Caki2 (cell line): ENCODE measurements around the gene ANKRD24. TPM values are rescaled to one million over a fixed set of nuclear protein-coding genes. Genes with fewer than 3 reads are reported as not detected.
"Not testable (repeated sequence)": the region's sequence is repeated elsewhere in the genome, so short reads cannot be mapped to it uniquely, and the experiment has no call there.

Experiments used
- DNase-seq: peaks from one replicate; pipeline ENCODE4 v3.0.0-alpha.2; 2015; ENCODE audit warnings: low read depth
- in situ Hi-C: cut with HindIII; loops from 2 replicates; pipeline ENCODE4 v1.10.0; 2016; ENCODE audit warnings: low sequenced_read_pairs, low pct_unique_long_range_greater_than_20kb, mixed read lengths
- total RNA-seq: library from RNA; depleted of rRNA; stranded (reverse); fragments of >200 nt; shearing (Covaris generic); gene quantifications from 2 replicates; pipeline ENCODE4 v1.2.3, GENCODE V29; 2014; ENCODE audit warnings: low replicate concordance; rRNA removed

ANKRD24 gene
- total RNA-seq, result 0.64 and 1.9 TPM in 2 replicates

GRCh38 chr19:4182084-4182810, at the start of gene ANKRD24, which contains the start of gene SIRT6:
Gene ANKRD24, plus strand, starts transcription at chr19:4182689. Its CDS starts 3,737 bp downstream, at chr19:4186426.
Gene SIRT6, minus strand, starts transcription at chr19:4182563. Its CDS starts 24 bp downstream, at chr19:4182539.
- in situ Hi-C loops, result no loop called here

GRCh38 chr19:4134351-4134750, 48.1 kb upstream of the ANKRD24 start:
- in situ Hi-C loops, result no loop called here

More at GRCh38 chr19:4182084-4182810, at the start of gene ANKRD24, which contains the start of gene SIRT6:
- DNase-seq, result peak; percentile 93

GRCh38 chr19:4135386-4135785, 47.1 kb upstream of the ANKRD24 start:
- in situ Hi-C loops, DNase-seq: not testable (repeated sequence)

More at GRCh38 chr19:4134351-4134750, 48.1 kb upstream of the ANKRD24 start:
- DNase-seq, result no peak

- no peak for DNase-seq
- in situ Hi-C loops, result no loop called here
These were observed 45.8 kb upstream of the ANKRD24 start for GRCh38 chr19:4136680-4137088.

GRCh38 chr19:4138445-4138844, 44.0 kb upstream of the ANKRD24 start:
- in situ Hi-C loops, result no loop called here
- DNase-seq, result no peak

- in situ Hi-C loops, result no loop called here
- peak; percentile 30 for DNase-seq
These were observed 42.8 kb upstream of the ANKRD24 start for GRCh38 chr19:4139614-4140236.

- in situ Hi-C loops, result no loop called here
- DNase-seq, result peak; percentile 68
These were observed 42.2 kb upstream of the ANKRD24 start for GRCh38 chr19:4140237-4140711.

GRCh38 chr19:4142916-4143315, 39.6 kb upstream of the ANKRD24 start:
- DNase-seq, in situ Hi-C loops: not testable (repeated sequence)

- in situ Hi-C loops, result no loop called here
- peak; percentile 84 for DNase-seq
These were observed 37.7 kb upstream of the ANKRD24 start for GRCh38 chr19:4144666-4145249.

GRCh38 chr19:4149518-4150288, 32.8 kb upstream of the ANKRD24 start:
- in situ Hi-C loops, result no loop called here
- no peak for DNase-seq

- in situ Hi-C loops, result no loop called here
These were observed 30.9 kb upstream of the ANKRD24 start for GRCh38 chr19:4151623-4152022.

GRCh38 chr19:4152241-4152998, 30.1 kb upstream of the ANKRD24 start:
- in situ Hi-C loops, result no loop called here
- no peak for DNase-seq

More at GRCh38 chr19:4151623-4152022, 30.9 kb upstream of the ANKRD24 start:
- DNase-seq, result no peak

GRCh38 chr19:4154571-4155312, 27.7 kb upstream of the ANKRD24 start:
- no peak for DNase-seq
- in situ Hi-C loops, result no loop called here

- in situ Hi-C loops, result no loop called here
- no peak for DNase-seq
These were observed 25.3 kb upstream of the ANKRD24 start for GRCh38 chr19:4157164-4157563.

- DNase-seq, in situ Hi-C loops: not testable (repeated sequence)
These were observed 24.5 kb upstream of the ANKRD24 start for GRCh38 chr19:4157971-4158370.

- in situ Hi-C loops, result no loop called here
- DNase-seq, result no peak
These were observed 20.9 kb upstream of the ANKRD24 start for GRCh38 chr19:4161415-4162077.
